Retina (tissue), 1 donor: ENCODE results near the gene TRMT13.

Experiments used
- DNase-seq: peaks from one replicate; pipeline ENCODE4 v3.0.0-alpha.2; 2016

Gene TRMT13, protein sequence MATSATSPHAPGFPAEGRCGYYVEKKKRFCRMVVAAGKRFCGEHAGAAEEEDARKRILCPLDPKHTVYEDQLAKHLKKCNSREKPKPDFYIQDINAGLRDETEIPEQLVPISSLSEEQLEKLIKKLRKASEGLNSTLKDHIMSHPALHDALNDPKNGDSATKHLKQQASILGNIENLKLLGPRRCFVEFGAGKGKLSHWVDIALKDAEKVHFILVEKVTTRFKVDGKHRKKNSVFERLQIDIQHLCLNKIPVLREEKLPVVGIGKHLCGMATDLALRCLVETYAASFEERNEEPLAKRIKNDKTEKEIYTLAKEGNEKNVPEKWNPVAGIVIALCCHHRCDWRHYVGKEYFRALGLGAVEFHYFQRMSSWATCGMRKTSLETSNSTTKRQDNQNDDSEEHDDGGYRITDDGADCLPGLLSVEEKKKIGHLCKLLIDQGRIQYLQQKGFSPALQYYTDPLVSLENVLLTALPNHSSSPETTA

DNA sequence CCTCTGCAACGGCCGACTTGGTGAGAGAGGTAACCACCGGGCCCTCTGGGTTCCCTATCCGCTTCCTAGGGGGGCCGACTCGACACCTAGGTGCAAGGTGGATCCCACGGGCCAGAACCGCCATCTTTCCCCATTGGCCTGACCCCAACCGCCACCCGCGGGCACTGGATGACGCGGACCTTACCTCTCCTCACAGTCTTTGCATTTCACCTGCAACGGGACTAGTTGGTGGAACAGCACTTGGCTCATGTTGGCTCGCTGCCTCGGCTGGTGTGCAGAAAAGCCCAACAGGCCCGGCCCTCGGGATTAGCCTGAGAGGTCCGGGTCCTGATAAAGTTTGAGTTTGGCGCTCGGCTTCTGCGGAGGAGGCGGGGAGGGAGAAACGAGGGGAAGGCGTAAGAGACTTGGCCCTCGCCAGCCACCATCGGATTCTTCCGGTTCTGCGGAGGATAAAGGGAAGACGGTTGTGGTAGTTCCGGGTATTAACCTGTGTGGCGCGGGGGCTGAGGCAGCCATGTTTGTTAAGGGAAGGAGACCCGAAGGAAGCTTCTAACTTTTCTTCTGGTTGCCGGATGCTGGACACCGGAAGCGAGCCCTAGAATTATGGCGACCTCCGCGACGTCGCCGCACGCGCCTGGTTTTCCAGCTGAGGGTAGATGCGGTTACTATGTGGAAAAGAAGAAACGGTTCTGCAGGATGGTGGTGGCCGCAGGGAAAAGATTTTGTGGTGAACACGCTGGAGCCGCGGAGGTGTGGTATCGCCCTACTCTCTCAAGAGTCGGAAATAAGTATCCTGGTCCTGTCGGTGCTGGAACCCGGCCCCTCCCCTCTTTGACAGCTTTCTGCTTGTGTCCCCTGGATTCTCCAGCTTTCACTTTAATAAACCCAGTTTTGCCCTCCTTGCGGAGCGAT, at the start of gene TRMT13, which contains the start of gene SASS6:
TRMT13 (plus strand) TSS at position 598 of the 912 bp plus-strand sequence; CDS start at position 604, 6 bp downstream.
SASS6 (minus strand) TSS at position 365 of the 912 bp plus-strand sequence; CDS start at position 249, 116 bp downstream.
- DNase-seq: peak; percentile 97

DNA sequence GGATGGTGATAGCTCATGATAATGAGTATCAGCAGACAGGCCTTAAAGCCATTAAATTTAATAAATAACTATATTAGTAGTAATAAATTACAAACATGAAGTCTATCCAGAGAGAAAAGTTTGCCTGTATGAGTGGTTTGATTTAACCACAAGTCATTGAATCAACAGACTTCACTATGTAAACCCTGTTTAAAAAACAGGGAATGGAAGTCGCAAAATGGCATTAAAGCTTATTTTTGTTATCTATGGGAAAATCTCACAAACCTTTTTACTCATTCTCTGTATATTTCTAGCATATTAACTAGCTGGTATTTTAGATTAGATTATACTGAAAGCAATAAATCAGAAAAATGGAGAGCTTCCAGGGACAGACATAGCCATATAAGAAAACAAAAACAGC, 45.6 kb upstream of the TRMT13 start:
- DNase-seq: no peak

DNA sequence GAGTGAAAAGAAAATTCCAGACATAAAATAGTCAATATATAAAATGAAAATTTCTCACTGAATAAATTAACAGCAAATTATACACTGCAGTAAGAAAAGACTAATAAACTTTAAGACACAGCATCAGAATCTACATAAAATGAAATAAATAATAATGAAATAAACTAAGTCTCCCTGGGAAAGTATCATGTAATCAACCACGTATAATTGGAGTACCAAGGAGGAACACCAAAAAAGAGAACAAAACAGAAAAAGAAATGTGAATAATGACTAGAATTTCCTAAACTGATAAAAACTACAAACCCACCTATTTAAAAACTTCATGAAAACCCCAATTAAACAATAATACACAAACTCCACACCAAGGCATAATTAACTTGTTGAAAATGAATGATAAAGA, 43.9 kb upstream of the TRMT13 start:
- no peak for DNase-seq

GRCh38 chr1:100090471-100090870, 42.5 kb upstream of the TRMT13 start:
- DNase-seq: no peak

DNA sequence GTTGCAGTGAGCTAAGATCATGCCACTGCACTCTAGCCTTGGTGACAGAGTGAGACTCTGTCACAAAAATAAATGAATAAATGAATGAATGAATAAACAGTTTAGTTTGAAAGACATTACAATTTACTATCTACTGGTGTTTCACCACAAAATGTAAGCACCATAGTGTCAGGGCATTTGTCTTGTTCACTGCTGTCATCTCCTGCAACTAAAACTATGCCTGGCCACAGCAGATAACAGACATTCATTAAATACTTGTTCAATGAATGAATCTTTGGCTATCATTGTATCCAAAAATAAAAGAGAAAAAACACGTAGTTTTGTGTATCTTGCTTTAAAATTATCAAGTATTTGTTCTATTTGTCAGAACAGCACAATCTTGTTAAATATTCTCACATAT, 32.8 kb upstream of the TRMT13 start:
- no peak for DNase-seq

DNA sequence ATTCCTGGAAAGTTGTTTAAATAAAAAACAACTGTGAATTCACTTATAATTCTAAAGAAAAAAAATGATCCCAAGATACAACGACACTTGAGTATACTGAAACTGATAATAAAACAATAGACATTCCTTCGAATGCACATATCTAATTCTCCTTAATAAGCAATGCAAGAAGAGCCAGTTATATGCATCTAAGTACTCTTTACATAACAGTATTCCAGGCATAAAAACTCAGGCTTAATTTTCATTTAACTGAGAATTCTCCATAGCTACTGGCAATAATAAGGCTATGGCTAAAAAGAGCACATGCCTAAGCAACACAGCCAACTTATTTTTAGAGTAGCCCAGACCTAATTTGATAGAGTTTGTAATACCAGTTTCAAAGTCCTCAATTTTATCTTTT, 31.4 kb upstream of the TRMT13 start:
- no peak for DNase-seq

DNA sequence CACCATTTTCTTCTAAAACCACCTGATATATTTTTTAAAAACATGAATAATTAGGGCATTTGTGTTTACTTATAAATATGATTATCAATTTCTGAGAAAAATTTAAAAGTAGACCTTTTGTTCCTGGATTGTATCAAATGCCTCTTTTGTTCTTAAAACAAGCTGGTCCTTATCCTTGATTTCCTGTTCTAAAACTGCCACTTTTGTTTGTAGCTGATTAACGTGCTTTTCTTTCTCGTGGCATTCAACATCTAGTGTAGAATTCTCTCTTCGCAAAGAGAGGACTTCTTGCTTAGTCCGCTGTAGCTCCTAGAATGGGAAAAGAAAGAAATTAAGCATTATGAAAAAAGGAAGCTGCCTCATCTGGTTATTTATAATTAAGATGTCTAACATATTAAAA, 25.3 kb upstream of the TRMT13 start:
- no peak for DNase-seq

DNA sequence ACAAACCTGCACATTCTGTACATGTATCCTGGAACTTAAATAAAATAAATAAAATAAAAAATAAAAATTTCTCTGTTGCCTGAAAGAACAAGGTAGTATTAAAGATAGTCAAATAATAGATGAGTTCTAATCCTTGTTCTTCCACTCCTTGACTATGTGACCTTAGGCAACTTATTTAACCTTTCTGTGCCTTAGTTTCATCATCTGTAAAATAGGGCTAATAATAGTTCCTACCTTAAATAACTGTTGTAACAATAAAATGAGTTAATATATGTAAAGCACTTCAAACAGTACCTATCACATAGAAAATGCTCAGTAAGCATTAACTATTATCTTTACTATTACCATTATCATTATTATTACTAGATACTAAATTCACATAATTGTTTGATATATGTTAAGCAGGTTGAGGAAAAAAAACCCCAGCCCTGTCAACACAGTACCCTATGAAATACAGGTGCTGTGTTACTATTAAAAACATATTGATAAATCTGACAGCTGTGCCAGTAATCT, 23.4 kb upstream of the TRMT13 start:
- DNase-seq: no peak

DNA sequence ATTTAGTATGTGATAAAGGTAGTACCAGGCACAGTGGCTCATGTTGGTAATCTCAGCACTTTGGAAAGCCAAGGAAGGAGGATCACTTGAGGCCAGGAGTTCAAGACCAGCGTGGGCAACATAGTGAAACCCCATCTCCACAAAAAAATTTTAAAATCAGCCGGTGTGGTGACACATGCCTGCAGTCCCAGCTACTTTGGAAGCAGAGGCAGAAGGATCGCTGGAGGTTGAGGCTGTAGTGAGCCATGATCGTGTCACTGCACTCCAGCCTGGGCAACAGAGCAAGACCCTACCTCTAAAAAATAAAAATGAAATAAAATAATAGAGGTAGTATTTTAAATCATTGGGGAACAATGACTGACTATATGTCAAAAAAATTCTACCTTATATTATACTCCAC, 17.4 kb upstream of the TRMT13 start:
- DNase-seq: no peak

GRCh38 chr1:100122177-100122576, 10.8 kb upstream of the TRMT13 start:
- DNase-seq: no peak

- no peak for DNase-seq
These were observed 5.7 kb upstream of the TRMT13 start for GRCh38 chr1:100127226-100127625.

- no peak for DNase-seq
These were observed 2.3 kb upstream of the TRMT13 start for GRCh38 chr1:100130552-100131077.

DNA sequence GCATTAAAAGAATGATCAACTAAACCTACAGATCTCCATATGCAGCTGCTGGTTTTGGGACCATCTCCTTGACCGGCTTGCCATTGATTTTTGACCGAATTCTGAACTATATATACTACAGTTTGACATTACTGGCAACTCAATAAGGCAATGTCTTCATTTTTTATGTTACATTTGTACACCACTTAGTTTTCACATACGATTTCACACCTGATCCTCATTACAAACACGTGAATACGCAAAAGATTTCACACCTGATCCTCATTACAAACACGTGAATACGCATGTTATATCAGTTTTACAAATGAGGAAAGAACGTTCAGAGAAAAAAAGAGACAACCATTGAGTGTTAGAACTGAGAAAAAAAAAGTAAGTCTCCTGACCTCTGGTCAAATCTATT, 1.3 kb upstream of the TRMT13 start:
- DNase-seq: no peak

DNA sequence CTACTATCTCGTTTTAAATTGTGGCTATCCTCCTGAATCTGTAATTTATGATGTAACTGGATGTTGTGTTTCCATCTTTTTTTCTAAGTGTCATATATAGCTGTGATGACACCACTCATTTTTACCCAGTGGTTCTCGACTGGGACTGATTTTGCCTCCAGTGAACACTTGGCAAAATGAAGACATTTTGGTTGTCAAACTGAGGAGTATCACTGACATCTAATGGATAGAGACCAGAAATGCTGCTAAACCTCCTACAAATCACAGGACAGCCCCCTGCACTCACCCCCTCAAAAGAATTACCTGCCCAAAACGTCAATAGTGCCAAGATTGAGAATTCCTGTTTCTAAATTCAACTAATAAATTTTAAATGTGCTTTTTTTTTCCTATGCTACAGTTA, 1.9 kb downstream of the TRMT13 start:
- no peak for DNase-seq

DNA sequence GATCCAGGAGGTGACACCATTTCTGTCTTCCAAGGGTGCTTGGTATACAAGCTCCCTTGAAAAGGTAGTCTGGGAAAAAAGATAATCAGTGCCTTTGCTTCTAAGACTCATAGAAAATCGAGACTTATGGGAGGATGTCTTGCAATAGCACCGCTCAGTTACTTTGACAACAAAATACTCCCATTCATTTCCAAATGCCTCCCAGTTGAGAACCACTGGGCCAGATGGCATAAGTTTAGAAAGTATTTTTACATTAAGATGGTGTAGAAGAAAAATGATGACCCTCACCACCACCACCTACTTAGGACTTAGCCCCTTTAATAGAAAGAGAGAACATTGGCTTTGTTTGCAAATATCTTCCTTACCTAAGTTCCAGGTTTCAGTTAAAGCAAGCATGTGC, 4.6 kb downstream of the TRMT13 start:
- DNase-seq: no peak

GRCh38 chr1:100141192-100141591, 8.2 kb downstream of the TRMT13 start:
- DNase-seq: no peak

- no peak for DNase-seq
These were observed 9.4 kb downstream of the TRMT13 start for GRCh38 chr1:100142343-100142742.

DNA sequence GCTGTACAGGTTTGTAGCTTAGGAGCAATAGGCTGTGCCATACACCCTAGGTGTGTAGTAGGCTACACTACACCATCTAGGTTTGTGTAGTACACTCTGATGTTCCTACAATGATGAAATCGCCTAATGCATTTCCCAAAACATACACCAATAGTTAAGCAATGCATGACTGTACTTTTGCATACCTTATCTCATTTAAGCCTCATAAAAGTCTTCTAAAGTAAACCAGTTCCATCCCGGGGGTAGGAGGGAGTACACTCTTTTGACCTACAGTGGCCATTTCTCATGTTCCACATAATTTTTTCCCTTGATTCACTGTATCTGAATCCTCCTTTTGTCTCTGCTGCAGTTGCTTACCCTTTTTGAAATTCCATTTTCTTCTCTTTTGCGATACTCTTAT, 12.2 kb downstream of the TRMT13 start:
- DNase-seq: no peak

DNA sequence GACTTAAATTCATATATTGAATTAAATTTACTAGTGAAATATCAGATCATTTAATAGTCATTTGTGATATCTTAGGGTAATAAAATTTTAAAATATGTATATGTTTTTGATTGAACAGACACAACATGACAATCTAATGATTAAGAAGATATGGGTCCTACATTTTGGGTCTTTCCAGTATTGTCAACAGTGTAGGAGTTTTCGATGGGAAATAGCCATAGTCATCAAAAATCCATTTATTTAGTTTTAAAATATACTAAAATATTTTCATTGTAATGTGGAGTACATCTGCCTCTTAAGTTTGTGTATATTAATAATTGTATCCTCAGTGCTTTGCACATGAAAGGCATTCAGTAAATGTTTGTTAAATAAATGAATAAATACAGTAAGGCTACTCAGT, 14.0 kb downstream of the TRMT13 start:
- no peak for DNase-seq

DNA sequence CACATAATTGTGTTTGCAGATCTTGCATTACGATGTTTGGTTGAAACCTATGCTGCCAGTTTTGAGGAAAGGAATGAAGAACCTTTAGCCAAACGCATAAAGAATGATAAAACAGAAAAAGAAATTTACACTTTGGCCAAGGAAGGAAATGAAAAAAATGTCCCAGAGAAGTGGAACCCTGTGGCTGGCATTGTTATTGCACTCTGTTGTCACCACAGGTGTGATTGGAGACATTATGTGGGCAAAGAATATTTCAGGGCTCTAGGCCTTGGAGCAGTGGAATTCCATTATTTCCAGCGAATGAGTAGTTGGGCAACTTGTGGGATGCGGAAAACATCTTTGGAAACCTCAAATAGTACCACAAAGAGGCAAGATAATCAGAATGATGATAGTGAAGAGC, 14.9 kb downstream of the TRMT13 start:
- DNase-seq: no peak

- DNase-seq: no peak
These were observed 18.7 kb downstream of the TRMT13 start for GRCh38 chr1:100151679-100152078.

GRCh38 chr1:100152271-100152670, 19.3 kb downstream of the TRMT13 start:
- no peak for DNase-seq

- DNase-seq: no peak
These were observed 29.9 kb downstream of the TRMT13 start for GRCh38 chr1:100162881-100163280.
